A549 (cell line): ENCODE measurements around the gene DCAF4. TPM values are rescaled to one million over a fixed set of nuclear protein-coding genes. Genes with fewer than 3 reads are reported as not detected.
"Not testable (repeated sequence)": the region's sequence is repeated elsewhere in the genome, so short reads cannot be mapped to it uniquely, and the experiment has no call there.

Experiments
- ATAC-seq, 2 experiments: fragments of 200-7000 bp in 1 of 2; fragments of >200 bp in 1 of 2; cut with Nextera tagmentation in 1 of 2; cut with Tn5 transposase in 1 of 2; 3 replicates each; pipeline versions ENCODE4 v1.8.0 to v1.9.1; 2018 to 2020; ENCODE audit warnings: mild to moderate bottlenecking in 1 of 2, moderate library complexity in 1 of 2
- CTCF ChIA-PET: fragments of 300-600 bp; sonication (Branson Sonifier 250); formaldehyde crosslinking; extraction: SDS; loops from one replicate; lab custom pipeline; 2021; ENCODE audit warnings: antibody characterized with exemption, inconsistent platforms; lab: Yijun Ruan, JAX
- POLR2A ChIA-PET: fragments of 350-600 bp; formaldehyde crosslinking; extraction: SDS; loops from one replicate; lab custom pipeline; 2021; ENCODE audit warnings: antibody characterized with exemption, inconsistent platforms; lab: Yijun Ruan, JAX
- DNase-seq, 2 experiments: peaks; one replicate each; pipeline versions ENCODE4 v3.0.0 to v3.0.0-alpha.2; 2011 to 2016; ENCODE audit warnings: low read depth in 1 of 2, low spot score in 1 of 2
- FAIRE-seq: peaks from 2 replicates; lab custom pipeline; 2011; peaks lifted over from hg19 to GRCh38; lab: Jason Lieb, UNC
- H3K27ac ChIP-seq, 2 experiments: fragments of >200 bp; sonication (Bioruptor Twin); formaldehyde crosslinking; 3 replicates each; pipeline ENCODE4 v1.5.1; 2016 to 2017
- H3K4me1 ChIP-seq: fragments of >200 bp; sonication (Bioruptor Twin); formaldehyde crosslinking; 3 replicates; pipeline ENCODE4 v1.6.1; 2016
- H3K4me2 ChIP-seq: fragments of >200 bp; sonication (Bioruptor Twin); formaldehyde crosslinking; 3 replicates; pipeline ENCODE4 v1.6.1; 2016
- H3K4me3 ChIP-seq: fragments of >200 bp; sonication (Bioruptor Twin); formaldehyde crosslinking; 3 replicates; pipeline ENCODE4 v1.5.1; 2016
- H3K9me3 ChIP-seq: fragments of >200 bp; sonication (Bioruptor Twin); formaldehyde crosslinking; 3 replicates; pipeline ENCODE4 v1.6.1; 2016
- CBX2 ChIP-seq: fragments of 200-600 bp; sonication (generic); IDR thresholded peaks from 2 replicates; pipeline ENCODE4 v1.6.1; 2016; ENCODE audit warnings: low read depth, mild to moderate bottlenecking, borderline replicate concordance
- EHF ChIP-seq: fragments of 250-450 bp; sonication (Bioruptor Pico); IDR thresholded peaks from 2 replicates; pipeline ENCODE4 v1.5.0; 2020; ENCODE audit warnings: mild to moderate bottlenecking
- EHMT2 ChIP-seq: fragments of 200-600 bp; sonication (generic); IDR thresholded peaks from 2 replicates; pipeline ENCODE4 v1.6.1; 2016; ENCODE audit warnings: antibody characterized with exemption, low read depth, mild to moderate bottlenecking, moderate library complexity
- ESRRA ChIP-seq: fragments of 150-350 bp; IDR thresholded peaks from 2 replicates; pipeline ENCODE4 v1.6.1; 2014; ENCODE audit warnings: mild to moderate bottlenecking, low read length, borderline replicate concordance
- HEYL ChIP-seq: fragments of 250-450 bp; sonication (Bioruptor Pico); IDR thresholded peaks from 2 replicates; pipeline ENCODE4 v1.8.0; 2021; ENCODE audit warnings: mild to moderate bottlenecking, moderate library complexity
- HMGXB4 ChIP-seq: fragments of 250-450 bp; sonication (Bioruptor Pico); IDR thresholded peaks from 2 replicates; pipeline ENCODE4 v1.5.0; 2021; ENCODE audit warnings: mild to moderate bottlenecking, moderate library complexity, borderline replicate concordance
- HOXA7 ChIP-seq: fragments of 250-450 bp; sonication (Bioruptor Pico); IDR thresholded peaks from 2 replicates; pipeline ENCODE4 v1.5.0; 2020; ENCODE audit warnings: mild to moderate bottlenecking, moderate library complexity
- HOXB13 ChIP-seq: fragments of 250-450 bp; sonication (Bioruptor Pico); IDR thresholded peaks from 2 replicates; pipeline ENCODE4 v1.5.0; 2020; ENCODE audit warnings: low read depth, mild to moderate bottlenecking, moderate library complexity
- JUN ChIP-seq, 2 experiments: fragments of >200 bp; sonication (Bioruptor Twin); formaldehyde crosslinking; IDR thresholded peaks; 2 replicates in 1 of 2; 3 replicates in 1 of 2; pipeline ENCODE4 v1.6.1; 2016 to 2017
- MAFK ChIP-seq: fragments of 450-650 bp; IDR thresholded peaks from 2 replicates; pipeline ENCODE4 v1.6.1; 2014; ENCODE audit not compliant: partially characterized antibody
- RAD21 ChIP-seq, 2 experiments: fragments of >200 bp in 1 of 2; sonication (Bioruptor Twin) in 1 of 2; formaldehyde crosslinking in 1 of 2; IDR thresholded peaks in 1 of 2; conservative IDR thresholded peaks in 1 of 2; 2 replicates in 1 of 2; 3 replicates in 1 of 2; pipeline ENCODE4 v1.6.1; 2012 to 2018; ENCODE audit warnings: inconsistent platforms in 1 of 2
- RFX5 ChIP-seq: fragments of 450-650 bp; IDR thresholded peaks from 2 replicates; pipeline ENCODE4 v1.7.1; 2014; ENCODE audit warnings: antibody characterized with exemption, mild to moderate bottlenecking, moderate library complexity
- RNF2 ChIP-seq: fragments of 200-600 bp; sonication (generic); IDR thresholded peaks from 2 replicates; pipeline ENCODE4 v1.6.1; 2016; ENCODE audit warnings: low read depth, mild to moderate bottlenecking, antibody characterized with exemption, moderate library complexity, borderline replicate concordance
- TFCP2L1 ChIP-seq: fragments of 250-450 bp; sonication (Bioruptor Pico); IDR thresholded peaks from 2 replicates; pipeline ENCODE4 v1.5.0; 2021; ENCODE audit warnings: mild to moderate bottlenecking
- USF2 ChIP-seq: fragments of 450-650 bp; IDR thresholded peaks from 2 replicates; pipeline ENCODE4 v1.6.1; 2014; ENCODE audit warnings: antibody characterized with exemption
- ZFP36 ChIP-seq: fragments of 450-650 bp; IDR thresholded peaks from 2 replicates; pipeline ENCODE4 v1.6.1; 2014; ENCODE audit warnings: borderline replicate concordance; ENCODE audit not compliant: partially characterized antibody
- ZNF302 ChIP-seq: fragments of 250-450 bp; sonication (Bioruptor Pico); IDR thresholded peaks from 2 replicates; pipeline ENCODE4 v1.9.0; 2021; ENCODE audit warnings: inconsistent platforms, mild to moderate bottlenecking, moderate library complexity
- WGBS: methylation state at CpG from one replicate; pipeline ENCODE4 v1.1.6; 2017; ENCODE audit errors: missing lambda C conversion rate; 5-methylcytosine and 5-hydroxymethylcytosine counted together
- polyA plus RNA-seq, 4 experiments: library from polyadenylated mRNA; depleted of rRNA in 3 of 4; stranded (reverse); fragments of >200 nt; fragmentation: RNase III in 1 of 4; extraction: RNeasy Plus Mini Kit Qiagen cat#74134 plus additional on column Dnase treatment in 1 of 4; gene quantifications; 2 replicates in 3 of 4; 3 replicates in 1 of 4; pipeline ENCODE4 v1.2.3, GENCODE V29; 2011 to 2017

Gene DCAF4
- polyA plus RNA-seq, 2 of the 4 experiments (the other 2 are of a cell fraction), result 18.4 to 22.4 TPM

GRCh38 chr14:72957213-72957612 is 30.9 kb downstream of the DCAF4 start:
- WGBS, result 86% methylated on average over 3 of the region's 3 CpGs
- CTCF ChIA-PET, result interaction anchor here (2.8 to 5.3 kb wide), 2 partner anchors 9 to 443 kb away, joined by 9 to 42 read pairs; no protein-coding TSS in a partner anchor
- no peak for TF ChIP-seq EHF (CRISPR knock-in tag)
- peak; percentile 66 for TF ChIP-seq MAFK

GRCh38 chr14:72958548-72958947 is 32.3 kb downstream of the DCAF4 start:
- FAIRE-seq, result no peak
- Histone ChIP-seq H3K4me3 (no peak overlapping the region), H3K27ac (no peak overlapping the region), H3K9me3 (no peaks in the 10 kb centered on the region), H3K4me2 (no peak overlapping the region), H3K4me1 (peaks cover 11% of the 10 kb centered on the region)
- no peak for DNase-seq
- POLR2A ChIA-PET, result no interaction called here
- CTCF ChIA-PET, result interaction anchor here (1.0 to 5.3 kb wide), 4 partner anchors 11 to 444 kb away, joined by 3 to 42 read pairs (median 6); no protein-coding TSS in a partner anchor
- 91% methylated on average over 15 of the region's 15 CpGs for WGBS
- no peak for ATAC-seq
- TF ChIP-seq USF2 (no peak), MAFK (no peak), HOXB13 (CRISPR knock-in tag) (no peak), EHMT2 (no peak), RAD21 (conservative IDR thresholded peaks at IDR 0.05 in 1 of 2, IDR thresholded peaks at IDR 0.05 in 1 of 2) (no peak), TFCP2L1 (CRISPR knock-in tag) (no peak), RFX5 (no peak), ZFP36 (no peak), ESRRA (no peak), RNF2 (no peak), EHF (CRISPR knock-in tag) (no peak), HMGXB4 (CRISPR knock-in tag) (no peak), ZNF302 (CRISPR knock-in tag) (no peak), JUN (IDR thresholded peaks at IDR 0.05) (no peak), HOXA7 (CRISPR knock-in tag) (no peak), CBX2 (no peak), HEYL (CRISPR knock-in tag) (no peak)

More at GRCh38 chr14:72957213-72957612, 30.9 kb downstream of the DCAF4 start:
- peaks cover 11% of the 10 kb centered on the region for H3K4me1 ChIP-seq
- POLR2A ChIA-PET, result no interaction called here
- H3K27ac ChIP-seq, result no peak overlapping the region
- no peak for ATAC-seq
- no peak overlapping the region for H3K4me3 ChIP-seq
- no peak for DNase-seq
- H3K9me3 ChIP-seq, result no peaks in the 10 kb centered on the region
- FAIRE-seq, result no peak
- H3K4me2 ChIP-seq, result no peak overlapping the region

- FAIRE-seq, H3K4me3 ChIP-seq, DNase-seq, H3K4me2 ChIP-seq, H3K9me3 ChIP-seq, ATAC-seq, POLR2A ChIA-PET, H3K27ac ChIP-seq: not testable (repeated sequence)
- WGBS, result 92% methylated on average over 4 of the region's 4 CpGs
- H3K4me1 ChIP-seq, result peaks cover 14% of the 10 kb centered on the region
- CTCF ChIA-PET, result interaction anchor here (5.3 kb wide), 1 partner anchor 13 kb away, joined by 42 read pairs; no protein-coding TSS in a partner anchor
Measured at GRCh38 chr14:72961016-72961415, 34.8 kb downstream of the DCAF4 start.
